Putamen (tissue), 1 donor: Measurements from ENCODE around the gene RGS2.

Experiments
- DNase-seq: peaks from one replicate; pipeline ENCODE4 v3.0.0-alpha.2; 2016; ENCODE audit warnings: low spot score

RGS2 gene

GRCh38 chr1:192830595-192831246 is 21.9 kb downstream of the RGS2 start:
- DNase-seq, result peak; percentile 51

DNA sequence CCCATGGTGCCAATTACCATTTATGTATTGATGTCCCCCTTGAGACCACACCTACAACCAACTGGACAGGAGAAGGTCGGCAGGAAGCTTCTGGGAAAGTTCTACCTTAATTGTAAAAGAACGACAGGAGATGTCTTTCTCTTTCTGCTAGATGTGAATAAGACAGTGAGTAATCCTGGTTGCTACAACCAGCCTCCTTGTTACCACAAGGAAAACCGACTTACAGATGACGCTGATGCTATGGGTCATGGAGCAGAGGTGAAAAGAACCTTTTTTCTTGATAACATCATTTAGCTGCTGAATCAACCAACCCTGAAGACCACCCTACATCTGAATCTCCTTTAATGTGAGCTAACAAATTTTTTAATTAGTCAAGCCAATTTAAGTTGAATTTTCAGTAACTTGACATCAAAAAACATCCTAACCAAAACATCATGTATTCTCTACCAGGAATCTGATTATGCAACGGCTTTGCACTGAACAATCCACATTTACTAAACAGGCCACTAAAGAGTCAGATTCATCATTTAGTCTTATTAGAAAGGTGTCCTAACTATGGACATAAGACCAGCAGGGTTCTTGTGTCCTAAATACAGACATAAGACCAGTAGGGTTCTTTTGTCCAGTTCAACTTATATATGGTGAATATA is 23.0 kb downstream of the RGS2 start:
- DNase-seq, result no peak

DNA sequence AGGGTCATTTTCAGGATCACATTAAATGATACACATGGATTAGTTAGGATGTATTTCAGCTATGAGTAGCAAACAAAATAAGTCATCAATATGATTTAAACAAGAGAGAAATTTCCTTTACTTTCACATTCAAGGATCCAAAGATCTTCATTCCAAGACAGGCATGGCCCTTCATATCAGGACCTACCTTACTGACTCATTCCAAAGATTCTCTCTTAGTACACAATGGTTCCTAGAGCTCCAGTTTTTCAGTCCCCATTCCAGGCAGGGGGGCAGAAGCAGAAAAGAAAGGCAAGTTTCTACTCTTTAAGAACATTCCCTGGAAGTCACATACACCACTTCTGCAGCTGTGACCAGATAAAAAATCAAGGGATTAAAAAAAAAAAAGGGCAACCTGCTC is 23.7 kb downstream of the RGS2 start:
- no peak for DNase-seq

DNA sequence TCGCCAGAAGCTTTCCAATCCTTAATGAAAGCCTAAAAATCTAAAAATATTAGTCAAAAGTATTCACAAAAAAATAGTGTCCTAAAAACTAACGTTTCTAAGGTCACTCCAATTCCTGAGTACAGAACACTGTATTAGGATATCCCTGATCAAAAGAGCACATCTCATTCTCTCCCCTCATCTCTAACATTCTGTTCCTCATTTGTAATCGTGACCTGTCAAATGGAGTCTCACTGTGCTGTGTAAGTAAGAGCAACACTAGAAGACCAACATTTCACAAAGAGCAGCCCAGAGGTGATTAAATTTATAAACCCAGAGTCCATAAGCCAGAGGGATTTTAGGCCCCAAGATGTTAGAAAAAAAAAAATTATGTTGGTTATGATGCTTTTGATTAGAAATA is 26.3 kb downstream of the RGS2 start:
- no peak for DNase-seq

DNA sequence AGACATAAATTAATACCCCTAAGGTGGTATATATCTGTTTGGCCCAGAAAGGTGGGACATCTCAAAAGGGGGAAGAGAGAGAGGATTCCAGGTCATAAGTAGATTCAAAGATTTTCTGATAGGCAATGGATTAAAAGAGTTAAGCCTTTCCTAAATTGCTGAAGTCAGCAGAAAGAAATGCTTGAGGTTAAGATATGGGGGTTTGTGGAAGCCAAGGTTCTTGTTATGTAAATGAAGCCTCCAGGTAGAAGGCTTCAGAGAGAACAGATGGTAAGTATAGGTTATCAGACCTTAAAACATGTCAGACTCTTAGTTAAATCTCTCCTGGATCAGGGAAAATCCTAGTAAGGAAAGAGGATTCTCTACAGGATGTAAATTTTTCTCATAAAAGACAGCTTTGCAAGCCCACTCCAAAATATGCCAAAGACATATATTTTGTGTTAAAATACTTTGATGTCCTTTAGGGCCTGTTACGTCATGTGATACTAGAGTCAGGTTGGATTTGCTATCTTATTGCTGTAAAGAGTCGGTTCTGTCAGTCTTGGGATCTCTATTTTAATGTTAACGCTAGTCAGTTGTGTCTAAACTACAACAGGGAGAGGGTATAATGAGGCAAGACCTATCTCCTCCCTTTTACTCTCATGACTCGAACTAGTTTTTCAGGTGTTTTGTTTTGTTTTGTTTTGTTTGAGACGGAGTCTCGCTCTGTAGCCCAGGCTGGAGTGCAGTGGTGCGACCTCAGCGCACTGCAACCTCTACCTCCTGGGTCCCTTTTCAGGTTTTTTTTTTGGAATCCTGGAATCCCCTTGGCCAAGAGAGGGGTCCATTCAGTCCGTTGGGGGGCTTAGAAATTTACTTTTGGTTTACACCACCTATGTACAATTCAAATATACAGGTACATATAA is 30.6 kb downstream of the RGS2 start:
- no peak for DNase-seq

DNA sequence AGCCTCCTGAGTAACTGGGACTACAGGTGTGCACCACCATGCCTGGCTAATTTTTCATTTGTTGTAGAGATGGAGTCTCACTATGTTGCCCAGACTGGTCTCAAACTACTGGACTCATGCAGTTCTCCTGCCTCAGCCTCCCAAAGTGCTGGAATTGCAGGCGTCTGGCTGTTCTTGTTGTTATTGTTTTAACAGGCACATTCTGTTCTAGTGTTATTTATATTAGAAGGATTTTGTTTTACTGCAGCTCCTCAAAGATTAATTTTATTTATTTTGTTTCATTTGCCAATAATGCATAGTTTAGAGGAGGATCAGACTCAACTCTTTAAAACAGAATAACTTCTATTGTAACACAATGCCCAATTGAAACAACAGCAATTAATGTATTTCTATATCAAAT is 35.5 kb downstream of the RGS2 start:
- DNase-seq, result no peak

DNA sequence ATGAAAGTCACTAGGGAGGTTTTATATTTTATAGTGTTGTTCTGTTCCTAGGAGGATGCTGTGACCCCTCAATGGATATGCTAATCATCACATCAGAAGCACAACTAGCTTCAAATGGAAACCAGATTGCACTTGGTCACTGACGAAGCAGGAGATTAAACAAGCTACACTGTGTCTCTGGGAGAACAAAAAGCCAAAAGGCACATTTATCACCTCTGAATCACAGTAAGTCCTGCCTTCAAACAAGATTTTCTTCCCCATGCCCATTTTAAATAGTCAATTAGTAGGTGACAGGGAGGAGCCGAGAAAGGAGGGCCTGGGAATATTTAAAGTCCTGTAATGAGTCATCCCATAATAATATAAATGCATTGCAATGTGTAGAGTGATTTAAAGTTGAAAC is 38.1 kb downstream of the RGS2 start:
- no peak for DNase-seq

GRCh38 chr1:192849011-192849410 is 40.2 kb downstream of the RGS2 start:
- DNase-seq, result no peak

- DNase-seq, result no peak
Observed at GRCh38 chr1:192849442-192849841, 40.6 kb downstream of the RGS2 start.

DNA sequence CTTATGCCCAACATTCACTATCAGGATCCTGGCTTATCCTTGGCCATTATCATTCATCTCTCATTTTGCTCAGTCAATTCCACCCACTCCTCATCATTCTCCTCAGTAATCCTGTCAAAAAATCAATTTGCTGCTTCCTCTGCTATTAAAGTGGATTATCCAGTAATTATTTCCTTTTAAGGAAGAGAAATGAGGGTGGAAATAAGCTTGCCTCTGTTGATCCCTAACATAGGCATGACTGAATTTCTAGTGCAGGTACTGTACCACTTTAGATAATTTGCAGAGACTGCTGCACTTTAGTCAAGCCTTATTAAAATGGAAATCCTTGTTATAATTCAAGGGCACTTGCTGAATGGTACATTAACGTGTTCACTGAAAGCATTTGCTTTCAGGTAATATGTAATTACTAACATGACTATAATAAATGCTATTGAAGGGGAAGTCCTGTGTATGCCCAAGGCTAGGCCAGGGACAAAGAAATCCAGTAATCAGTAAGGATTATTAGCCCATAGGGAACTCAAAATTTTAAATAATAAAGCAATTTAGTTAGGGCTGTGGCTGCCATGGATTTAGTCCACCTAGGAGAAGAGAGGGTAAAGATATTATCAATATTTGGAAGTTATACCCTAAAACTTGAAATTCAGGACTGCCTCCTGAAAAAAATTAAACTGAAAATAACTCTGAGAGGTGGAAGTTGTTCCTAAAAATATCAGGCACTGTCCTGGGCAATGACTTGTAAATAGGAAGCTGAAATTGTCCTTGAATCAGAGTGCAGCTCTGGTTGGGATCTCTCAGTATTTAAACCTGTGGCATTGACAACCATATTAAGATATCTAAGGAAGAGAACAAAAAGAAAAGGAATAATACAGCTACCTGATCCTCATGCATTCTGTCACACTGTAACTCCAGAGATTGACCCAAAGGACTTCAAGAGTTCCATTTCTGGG is 43.4 kb downstream of the RGS2 start:
- peak; percentile 74 for DNase-seq

- DNase-seq, result no peak
Observed at GRCh38 chr1:192858456-192858855, 49.6 kb downstream of the RGS2 start.

DNA sequence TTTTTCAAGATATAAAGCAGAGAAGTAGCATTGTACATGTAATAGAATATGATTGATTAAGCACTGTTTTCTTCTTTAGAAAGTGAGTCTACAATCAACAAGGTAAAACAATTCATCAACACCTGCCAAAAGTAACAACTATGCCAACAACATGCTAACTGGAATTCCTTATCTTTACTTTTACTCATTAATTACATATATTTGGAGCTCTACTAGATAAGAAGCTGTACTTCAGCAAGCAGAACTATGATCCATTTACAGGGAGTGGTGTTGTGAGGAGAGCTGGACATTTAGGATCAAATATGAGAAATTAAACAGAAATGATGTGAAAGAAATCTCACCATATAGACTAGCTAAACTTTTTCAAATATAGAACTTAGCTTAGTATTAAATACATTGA is 51.0 kb downstream of the RGS2 start:
- no peak for DNase-seq

GRCh38 chr1:192860478-192861185 is 51.8 kb downstream of the RGS2 start:
- DNase-seq, result no peak

DNA sequence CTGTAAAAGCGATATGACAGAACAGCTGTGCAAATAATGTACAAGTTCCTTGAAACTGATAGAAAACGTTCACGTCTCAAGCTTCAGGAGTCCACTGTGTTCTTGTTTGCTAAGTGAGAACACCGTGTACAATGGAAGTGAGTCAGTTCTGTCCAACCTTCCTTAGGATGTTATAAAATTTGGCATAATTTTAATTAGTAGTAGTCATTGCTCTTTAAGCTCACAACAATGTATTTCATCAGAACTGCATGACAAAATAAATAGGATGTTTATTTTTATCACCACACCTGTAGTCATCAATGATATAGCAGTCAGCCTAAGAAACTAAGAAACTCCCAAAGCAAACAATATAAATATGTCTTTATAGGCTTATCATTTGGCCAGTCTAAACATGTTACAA is 53.0 kb downstream of the RGS2 start:
- no peak for DNase-seq
